Measurements from ENCODE around the gene RSBN1L.

- TF ChIP-seq CTCF (optimal IDR thresholded peaks at IDR 0.05 in 1 of 3, IDR thresholded peaks at IDR 0.05 in 1 of 3, conservative IDR thresholded peaks at IDR 0.05 in 1 of 3; ENCODE audit: extremely low read depth in 1 of 3, insufficient read depth in 2 of 3, low read length in 3 of 3) (no peak), EZH2 (IDR thresholded peaks at IDR 0.05; ENCODE audit: low read length) (no peak)
Measured at GRCh38 chr7:77716804-77717203, 20.5 kb downstream of the RSBN1L start.

Data from keratinocyte (primary cell).